Transverse colon (tissue), 4 donors: Measurements from ENCODE around the gene FFAR4.

Experiments
- EP300 ChIP-seq: sonication (generic); formaldehyde crosslinking; IDR thresholded peaks from one replicate; pipeline ENCODE4 v1.6.1; 2017; ENCODE audit warnings: antibody characterized with exemption, low read depth
- POLR2A ChIP-seq: fragments of 450-650 bp; IDR thresholded peaks from one replicate; pipeline ENCODE4 v1.6.1; 2016; ENCODE audit warnings: antibody characterized with exemption, mild to moderate bottlenecking, moderate library complexity
- POLR2AphosphoS5 ChIP-seq, 3 donors: sonication (generic); formaldehyde crosslinking; IDR thresholded peaks; one replicate each; pipeline ENCODE4 v1.6.1; 2016; ENCODE audit warnings: antibody characterized with exemption in 3 of 3
- TF ChIP-seq, protein P1 (sequence below), 5 experiments: fragments of 200-600 bp in 3 of 5; fragments of 450-650 bp in 2 of 5; sonication (generic) in 3 of 5; IDR thresholded peaks; 1 replicate in 2 of 5; 2 replicates in 3 of 5; pipeline ENCODE4 v1.5.1; 2016 to 2017; ENCODE audit warnings: antibody characterized with exemption in 5 of 5, inconsistent platforms in 3 of 5, mild to moderate bottlenecking in 2 of 5, moderate library complexity in 1 of 5

DNA sequence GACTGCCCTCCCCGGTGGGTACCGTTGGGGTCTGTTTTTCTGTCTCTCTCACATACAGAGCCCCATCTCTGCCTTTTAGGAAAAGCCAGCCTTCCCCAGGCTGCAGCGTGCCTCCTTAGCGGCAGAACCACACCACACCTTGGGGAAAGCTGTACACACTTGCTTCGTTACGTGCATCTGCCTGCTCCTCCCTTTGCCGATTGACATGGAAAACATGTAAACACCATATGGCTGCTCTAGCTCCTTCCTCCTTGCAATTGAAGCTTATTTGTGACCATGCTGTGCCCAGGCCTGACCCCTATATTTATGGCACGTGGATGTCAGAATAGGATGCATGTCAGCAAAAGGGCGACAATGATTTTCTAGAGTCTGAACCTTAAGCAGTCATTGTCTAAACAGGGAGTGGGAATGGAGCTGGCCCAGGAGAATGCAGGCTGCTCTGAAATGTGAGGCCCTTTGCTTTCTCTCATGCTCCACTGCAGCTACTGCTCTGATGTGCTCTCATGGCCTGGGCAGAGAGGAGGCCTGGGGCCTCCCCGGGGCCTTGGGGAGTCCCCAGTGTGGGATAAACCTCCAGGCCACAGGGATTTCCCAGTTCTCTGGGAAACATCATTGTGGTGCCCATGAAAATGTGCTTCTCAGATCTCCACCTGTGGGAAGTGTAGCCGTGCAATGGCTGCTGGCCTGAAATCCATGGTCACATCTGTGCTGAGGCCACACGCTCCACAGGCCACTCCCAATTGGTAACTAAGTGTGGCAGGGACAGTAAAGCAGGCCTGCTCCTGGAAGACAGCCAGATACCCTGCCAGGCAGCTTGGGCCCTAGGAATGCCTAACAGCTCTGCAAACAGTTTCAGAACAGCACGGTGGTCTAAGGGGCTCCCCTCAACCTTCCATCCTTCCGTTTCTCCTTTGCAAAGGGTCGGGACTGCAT, 64.4 kb downstream of the FFAR4 start:
- TF ChIP-seq POLR2A = no peak
- TF ChIP-seq POLR2AphosphoS5 (IDR thresholded peaks at IDR 0.05) = no peak
- TF ChIP-seq, protein P1, sequence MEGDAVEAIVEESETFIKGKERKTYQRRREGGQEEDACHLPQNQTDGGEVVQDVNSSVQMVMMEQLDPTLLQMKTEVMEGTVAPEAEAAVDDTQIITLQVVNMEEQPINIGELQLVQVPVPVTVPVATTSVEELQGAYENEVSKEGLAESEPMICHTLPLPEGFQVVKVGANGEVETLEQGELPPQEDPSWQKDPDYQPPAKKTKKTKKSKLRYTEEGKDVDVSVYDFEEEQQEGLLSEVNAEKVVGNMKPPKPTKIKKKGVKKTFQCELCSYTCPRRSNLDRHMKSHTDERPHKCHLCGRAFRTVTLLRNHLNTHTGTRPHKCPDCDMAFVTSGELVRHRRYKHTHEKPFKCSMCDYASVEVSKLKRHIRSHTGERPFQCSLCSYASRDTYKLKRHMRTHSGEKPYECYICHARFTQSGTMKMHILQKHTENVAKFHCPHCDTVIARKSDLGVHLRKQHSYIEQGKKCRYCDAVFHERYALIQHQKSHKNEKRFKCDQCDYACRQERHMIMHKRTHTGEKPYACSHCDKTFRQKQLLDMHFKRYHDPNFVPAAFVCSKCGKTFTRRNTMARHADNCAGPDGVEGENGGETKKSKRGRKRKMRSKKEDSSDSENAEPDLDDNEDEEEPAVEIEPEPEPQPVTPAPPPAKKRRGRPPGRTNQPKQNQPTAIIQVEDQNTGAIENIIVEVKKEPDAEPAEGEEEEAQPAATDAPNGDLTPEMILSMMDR (IDR thresholded peaks at IDR 0.05) = no peak
- no peak for TF ChIP-seq EP300
